ENCODE measurements around the gene ABLIM2.

The ABLIM2 gene

DNA sequence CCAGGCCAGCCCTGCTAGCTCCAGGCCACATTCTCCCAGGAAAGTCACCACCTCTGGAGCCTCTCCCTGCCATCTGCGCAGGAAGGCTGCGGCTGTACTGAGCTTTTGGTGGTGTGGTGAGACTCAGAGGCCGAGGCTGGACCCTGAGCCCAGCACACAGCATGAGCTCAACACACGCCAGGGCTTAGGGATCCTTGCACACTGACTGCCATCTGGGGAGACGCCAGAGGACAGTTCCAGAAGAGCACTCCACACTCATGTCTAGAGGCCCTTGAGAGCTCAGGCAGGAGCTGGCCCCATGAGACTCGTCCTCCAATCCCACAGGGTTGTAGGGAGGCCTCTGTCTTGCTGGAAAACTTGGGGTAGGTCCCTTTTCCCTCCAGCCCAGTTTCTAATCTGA lies 40.6 kb downstream of the ABLIM2 start:
- no peak for DNase-seq (ENCODE audit: low spot score)

DNA sequence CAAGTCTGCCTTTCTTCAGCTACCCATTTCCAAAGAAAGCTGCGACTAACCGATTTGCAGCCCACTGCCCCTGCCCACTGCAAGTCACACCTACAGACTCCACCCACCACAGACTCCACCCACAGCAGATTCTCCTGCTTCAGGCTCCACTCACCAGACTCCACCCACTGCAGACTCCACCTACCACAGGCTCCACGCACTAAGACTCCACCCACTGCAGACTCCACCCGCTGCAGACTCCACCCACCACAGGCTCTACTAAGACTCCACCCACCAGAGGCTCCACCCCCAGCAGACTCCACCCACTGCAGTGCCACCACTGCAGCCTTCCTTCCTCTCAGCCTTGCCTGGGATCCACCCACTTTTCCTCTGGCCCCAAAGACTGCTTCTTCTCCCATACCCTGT lies 41.3 kb downstream of the ABLIM2 start:
- DNase-seq (ENCODE audit: low spot score) = no peak

DNA sequence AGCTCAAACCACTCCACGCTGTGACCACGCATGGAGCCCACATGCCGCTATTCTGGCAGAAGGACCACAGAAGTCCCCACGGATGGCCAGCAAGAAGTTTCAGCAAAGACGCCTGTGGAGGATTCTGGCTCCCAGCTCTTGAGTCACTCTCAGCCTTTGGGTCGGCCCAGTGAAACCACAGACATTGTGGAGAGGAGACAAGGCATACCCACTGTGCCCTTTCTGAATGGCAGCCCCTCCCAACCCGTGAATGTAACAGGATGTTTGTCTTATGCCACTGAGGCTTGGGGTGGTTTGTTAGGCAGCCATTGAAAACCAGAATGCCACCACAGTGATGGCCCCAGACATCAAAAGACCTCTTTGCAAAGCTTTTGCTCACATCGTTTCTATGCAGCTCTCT lies 42.7 kb downstream of the ABLIM2 start:
- no peak for DNase-seq (ENCODE audit: low spot score)

DNA sequence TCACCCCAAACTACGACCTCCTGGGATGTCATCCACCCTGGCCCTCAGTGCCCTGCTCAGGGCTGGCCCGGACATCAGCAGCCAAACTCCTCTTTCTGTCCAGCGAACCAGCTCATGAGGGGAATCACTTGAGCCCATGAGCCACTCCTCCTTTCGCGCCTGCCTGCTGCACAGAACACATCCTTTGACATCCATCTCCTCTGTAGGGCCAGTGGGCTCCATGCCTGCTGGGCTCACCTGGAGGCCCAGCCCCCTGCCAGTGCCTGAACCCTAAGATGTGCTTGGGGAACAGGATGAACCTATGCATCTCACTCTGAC lies 43.5 kb downstream of the ABLIM2 start:
- DNase-seq (ENCODE audit: low spot score) = no peak

DNA sequence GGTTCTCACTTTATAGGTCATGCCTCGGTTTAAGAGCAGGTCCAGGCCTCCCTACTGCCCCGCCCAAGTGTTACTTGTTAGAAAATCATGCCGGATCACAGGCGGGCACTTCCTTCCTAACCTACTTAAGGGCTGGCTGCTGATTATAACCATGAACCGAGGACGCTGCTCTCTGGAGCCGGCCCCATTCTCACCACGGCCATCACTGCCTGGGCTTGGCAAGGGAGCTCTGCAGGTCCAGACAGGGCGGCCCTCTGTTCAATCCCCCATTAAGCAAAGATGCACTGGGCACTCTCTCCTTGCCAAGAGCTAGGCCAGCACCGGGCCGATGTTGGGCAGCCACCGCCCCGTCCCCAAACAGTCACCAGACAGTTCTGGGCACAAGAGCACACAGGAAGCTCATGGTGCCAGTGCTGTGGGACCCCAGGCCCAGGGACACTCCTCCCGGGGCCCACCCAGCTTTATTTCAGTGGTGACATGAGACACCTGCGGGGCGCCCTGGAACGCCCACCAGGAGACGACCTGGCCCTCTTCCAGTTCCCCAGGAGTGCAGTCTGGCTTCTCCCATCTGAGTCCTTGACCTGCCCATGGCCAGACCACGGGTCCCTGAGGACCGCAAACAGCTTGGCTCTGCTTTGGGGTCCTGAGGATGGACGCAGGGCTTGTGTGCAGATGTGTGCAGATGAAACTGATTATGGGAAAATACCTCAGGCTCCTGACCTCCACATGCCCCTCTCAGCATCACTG lies 44.0 kb downstream of the ABLIM2 start:
- DNase-seq (ENCODE audit: low spot score) = no peak

DNA sequence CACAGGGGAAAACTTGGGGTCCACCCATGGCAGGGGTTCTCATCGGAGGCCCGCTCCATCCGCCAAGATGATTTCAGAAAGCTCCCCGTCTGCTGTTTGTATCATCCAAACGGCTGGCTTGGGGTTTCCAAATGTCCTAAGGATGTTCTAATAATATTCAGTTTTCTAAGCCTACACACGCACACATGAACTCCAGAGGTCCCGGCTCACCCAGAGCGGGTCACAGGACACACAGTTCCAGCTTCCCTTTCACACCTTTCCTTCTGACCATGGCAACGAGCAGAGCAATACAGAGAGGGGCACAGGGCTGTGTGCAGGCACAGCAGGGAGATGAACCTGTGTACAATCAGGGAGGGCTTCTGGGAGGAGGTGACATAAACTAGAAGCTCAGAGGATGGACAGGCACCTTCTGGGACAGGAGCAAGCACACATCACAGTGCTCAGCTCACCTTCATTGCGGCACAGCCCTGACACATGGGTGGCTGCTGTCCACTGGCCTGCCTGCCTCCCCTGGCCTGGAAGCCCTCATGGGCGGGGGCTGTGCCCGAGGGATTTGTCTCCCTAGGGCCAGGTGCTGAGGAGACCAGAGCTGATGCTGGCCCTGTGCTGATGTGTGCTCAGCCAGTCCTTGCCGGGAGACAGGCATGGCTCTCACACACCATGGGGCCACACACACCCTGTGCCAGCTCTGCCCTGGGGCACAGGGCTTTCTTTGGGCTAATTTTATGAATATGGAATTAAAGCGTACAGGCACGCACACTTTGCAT lies 44.8 kb downstream of the ABLIM2 start:
- no peak for DNase-seq (ENCODE audit: low spot score)

DNA sequence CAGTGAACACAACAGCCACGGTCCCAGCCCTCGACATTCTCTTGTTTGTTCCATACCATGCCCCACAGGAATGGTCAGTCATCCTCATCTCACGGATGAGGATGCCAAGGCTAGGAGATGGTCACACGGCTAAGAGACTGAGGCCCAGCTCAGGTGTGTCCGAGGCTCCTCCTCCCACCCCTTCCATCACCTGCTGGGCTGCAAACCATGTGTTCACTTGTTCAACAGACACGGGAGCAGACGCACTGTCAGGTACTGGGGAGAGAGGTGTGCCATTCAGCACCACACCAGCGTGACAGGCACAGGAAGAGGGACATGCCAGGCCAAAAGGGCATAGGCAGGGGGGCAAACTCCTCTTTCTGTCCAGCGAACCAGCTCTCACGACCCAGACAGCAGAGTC lies 45.9 kb downstream of the ABLIM2 start:
- no peak for DNase-seq (ENCODE audit: low spot score)

DNA sequence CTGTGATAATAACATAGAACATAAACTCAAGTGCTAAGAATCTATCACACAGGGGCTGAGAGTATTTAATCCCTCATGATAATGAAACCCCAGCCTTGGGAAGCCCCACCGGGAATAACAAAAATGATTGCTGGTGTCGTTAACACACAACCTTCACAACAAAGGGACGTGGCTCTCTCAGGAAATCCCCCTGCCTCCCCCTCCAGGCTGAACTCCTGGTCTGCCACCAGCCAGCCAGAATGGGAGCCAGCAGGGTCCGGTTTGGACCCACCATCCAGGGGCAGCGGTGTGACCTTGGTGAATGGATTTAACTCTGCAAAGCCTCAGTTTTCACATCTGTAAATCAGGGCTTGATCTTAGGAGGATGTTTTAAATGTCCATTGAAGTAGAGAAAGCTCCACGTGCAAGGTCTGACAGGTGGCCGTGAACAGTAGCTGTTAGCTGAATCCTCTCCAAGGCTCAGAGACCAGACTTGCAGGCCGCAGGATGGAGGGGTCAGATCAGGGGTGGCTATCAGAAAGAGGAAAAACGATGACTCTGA lies 46.5 kb downstream of the ABLIM2 start:
- no peak for DNase-seq (ENCODE audit: low spot score)

DNA sequence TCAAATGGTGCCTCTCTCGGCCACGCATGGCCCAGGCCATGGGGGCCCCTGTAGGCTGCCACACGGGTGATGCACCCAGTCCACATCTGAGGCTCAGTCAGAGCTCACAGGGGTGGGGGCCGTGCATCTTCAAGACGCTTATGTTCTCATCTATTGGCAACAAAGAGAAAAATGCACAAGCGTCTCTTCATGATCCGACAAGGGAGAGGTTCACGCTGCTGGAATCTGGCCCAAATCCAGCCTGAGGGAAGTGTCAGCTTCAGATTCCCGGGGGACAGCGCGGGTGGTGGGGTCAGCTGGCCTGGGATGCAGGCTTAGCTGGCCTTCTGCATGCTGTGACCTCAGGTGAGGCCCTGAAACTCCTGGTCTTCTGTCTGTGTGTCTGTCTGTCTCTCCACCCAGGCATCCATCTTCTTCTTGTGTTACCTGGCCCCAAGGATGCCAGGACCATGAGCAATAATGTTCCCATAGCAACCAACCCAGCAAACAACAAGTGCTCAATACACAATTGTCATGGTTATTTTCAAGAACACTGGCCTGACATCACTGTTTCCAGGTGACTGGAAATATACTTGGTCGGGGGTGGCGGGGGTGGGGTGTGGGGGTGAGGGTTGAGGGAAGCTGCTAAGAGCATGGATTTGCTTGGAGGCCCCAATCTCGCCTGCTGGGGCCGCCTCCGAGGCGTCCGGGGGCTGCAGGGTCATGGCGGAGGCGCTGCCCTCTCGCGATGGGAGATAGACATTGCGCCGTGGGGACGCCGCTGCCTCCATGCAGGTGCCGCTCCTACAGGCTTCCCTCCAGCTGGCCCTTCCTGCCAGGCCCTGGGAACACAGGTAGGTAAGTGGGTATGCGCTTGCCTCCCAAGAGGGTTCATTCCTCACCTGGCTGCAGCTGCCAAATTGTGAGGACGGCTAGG lies 48.3 kb downstream of the ABLIM2 start:
- no peak for DNase-seq (ENCODE audit: low spot score)

DNA sequence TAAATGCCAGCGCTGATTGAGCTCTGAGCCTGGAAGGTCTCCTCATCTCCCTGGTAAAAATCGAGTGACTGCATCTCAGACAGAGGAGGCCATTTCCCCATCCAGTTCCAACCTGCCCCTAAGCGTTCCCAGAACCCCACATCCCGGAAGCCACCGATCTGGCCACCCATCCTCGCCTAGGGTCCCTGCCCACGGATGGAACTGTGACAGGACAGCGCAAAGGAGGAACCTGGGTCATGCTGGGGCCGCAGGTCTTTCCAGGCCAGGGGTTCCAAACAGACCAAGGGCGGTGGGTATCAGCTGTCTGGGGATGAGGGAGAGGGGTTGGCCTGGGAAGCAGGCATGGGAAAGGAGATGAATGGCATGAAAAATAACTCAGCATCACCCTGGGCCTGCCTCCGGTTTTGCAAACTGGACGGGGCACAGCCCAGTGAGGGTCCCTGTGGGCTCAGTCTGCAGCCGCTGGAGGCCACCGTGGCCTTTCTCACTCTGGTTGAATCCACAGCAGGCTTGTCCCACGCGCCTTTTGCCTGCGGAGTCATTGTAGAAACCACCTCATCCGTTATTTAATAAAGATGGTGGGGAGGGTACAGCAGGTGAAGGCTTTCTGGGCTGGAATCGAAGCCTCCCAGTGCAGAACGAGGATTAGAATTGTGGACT lies 49.1 kb downstream of the ABLIM2 start:
- DNase-seq (ENCODE audit: low spot score) = no peak

DNA sequence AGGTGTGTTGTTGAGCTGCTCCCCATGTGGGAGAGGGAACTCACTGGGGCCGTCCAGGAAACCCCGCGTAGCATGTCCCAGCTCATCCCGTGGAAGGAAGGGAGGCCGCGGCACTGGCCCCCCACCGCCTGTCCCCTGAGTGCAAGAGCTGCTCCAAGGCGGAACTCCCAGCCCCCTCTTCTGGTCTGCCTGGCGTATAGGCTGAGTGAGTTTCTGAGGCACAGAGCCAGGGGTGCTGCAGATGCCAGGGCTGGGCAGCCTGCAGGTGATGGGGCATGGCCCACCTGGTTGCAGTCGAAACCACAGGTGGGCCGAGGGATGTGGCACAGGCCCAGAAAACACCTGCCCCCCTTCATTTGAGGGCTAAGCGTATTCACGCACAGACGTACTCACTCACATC lies 49.6 kb downstream of the ABLIM2 start:
- DNase-seq (ENCODE audit: low spot score) = no peak

DNA sequence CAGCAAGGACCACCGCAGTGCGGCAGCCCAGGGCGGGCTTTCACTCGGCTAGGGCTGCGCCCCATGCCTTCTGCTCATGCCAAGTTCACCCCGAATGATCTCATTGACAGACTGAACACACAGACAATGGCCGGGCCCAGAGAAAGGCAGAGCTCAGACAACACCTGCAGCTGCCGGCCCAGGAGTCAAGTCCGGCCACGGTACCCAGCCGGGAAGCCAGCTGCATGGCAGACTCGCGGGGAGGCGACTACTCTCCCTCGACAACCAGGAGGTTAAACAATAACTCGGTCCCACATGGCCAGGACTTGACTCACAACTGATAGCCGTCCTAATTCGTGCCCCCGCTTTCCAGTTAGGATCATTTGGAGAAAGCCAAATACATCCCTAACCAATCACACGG lies 50.4 kb downstream of the ABLIM2 start:
- DNase-seq (ENCODE audit: low spot score) = no peak

DNA sequence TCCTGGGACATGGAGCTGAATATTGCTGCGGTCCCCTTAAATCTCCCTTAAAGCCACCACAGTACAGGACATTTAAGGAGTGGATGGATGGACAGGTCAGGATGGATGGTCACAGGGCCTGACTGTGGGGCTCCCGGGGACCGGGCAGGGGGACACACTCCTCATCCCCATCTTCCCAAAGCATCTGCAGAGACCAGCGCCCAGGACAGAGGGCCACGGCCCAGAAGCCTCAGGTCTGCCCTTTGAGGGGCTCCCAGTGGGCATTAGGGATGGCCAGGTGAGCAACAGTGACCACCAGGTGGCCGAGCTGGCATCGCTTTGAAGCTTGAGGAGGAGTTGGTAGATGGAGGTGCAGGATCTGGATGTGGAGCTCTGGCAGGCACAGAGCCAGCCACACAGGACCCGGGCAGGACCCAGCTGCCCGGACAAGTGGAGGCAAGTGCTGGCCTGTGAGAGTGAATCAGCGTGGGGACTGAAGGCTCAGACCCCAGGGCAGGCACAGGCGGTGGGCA lies 51.4 kb downstream of the ABLIM2 start:
- DNase-seq (ENCODE audit: low spot score) = no peak

DNA sequence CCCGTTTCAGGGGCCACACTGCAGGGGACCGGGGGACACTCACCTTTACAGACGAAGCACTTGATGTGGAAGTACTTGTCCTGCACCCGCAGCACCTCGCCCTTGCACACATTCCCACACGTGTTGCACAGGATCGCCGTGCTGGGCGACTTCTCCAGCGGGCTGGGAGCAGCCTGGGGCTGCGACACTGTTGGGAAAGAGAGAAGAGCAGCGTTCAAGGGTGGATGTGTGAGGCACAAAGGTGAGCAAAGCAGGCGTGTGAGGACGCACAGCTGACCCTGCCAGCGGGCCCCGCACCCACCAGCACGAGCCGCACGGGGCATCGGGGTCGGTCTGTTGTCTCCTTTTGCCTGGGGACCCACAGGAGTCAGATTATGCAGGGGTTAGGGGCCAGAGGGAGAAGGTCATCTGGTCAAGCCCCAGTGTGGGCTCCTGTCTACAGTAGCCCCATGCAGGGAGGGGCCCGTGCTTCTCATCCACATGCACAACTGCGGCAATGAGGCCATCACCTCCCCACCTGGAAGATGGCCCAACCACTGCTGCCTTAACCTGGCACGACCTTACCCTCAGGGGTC lies 52.1 kb downstream of the ABLIM2 start:
- no peak for DNase-seq (ENCODE audit: low spot score)

DNA sequence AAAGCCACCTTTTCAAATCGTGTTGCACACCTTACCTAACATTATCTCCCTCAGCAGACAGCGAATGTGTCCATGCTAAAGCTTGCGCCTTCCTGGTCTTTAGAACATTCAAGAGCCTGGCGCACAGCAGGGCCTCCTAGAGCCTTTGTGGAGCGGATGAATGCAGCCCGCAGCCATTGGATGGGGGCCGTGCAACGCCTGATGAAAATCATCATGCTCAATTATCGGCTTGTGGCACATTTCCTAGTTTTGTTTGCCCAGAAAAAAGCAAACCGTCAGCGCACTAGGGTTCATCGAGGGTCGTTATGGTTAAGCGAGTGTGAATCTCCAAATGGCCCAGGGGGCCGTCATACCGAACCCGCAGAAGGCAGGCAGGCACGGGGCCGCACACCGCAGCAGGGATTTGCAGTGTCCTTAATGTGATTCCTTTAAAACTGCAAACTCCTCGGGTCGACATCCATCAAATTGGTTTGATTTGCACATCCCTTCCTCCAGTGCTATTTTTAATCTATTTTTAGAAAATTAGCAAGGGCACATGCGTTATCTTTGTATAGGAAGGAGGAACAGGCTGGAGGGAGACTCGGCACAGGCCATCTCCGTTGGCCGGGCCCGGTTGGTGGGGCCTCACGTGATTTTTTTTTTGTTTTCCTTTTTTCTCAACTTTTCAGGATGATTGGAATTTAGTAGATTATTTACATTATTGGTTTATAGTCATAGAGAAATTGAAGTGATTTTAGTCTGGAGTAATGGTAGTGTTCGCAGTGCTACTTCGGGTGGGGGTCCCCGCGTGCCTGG lies 53.1 kb downstream of the ABLIM2 start:
- no peak for DNase-seq (ENCODE audit: low spot score)

DNA sequence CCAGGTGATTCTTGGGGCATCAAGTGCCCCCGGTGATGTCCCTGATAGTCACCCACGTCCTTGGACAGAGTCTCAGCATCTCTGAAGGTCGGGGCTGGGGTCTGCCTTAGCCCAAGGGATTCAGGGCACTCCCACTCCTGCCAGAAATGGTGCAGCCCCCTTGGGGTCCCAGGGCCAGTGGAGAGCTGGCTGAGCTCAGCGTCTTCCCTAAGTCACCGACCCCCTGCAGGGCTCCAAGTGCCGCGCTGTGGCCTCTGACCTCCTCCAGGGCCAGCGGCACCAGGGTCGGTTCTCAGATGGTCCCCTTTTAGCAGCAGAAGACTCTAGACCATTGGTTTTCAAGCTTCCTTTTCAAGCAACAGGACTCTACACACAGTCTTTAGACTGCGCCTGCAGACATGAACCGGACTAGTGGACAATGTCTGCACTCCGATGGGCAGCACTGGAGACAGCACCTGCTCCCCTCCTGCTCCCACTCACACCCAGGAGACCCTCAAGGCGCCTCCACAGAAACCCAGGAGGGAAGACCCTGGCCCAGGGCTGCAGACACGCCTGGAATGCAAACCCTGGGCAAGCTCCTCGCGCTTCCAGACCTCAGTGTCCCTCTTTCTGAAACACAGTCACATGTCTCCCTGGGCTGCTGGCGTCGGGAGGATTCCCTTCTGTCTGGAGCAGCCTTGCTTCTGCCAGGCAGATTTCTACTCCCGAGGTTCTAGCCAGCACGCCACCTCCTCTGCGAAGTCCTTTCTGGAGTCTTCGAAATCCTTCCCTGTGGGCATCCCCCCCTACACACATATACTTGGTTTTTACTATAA lies 53.9 kb downstream of the ABLIM2 start:
- no peak for DNase-seq (ENCODE audit: low spot score)

DNA sequence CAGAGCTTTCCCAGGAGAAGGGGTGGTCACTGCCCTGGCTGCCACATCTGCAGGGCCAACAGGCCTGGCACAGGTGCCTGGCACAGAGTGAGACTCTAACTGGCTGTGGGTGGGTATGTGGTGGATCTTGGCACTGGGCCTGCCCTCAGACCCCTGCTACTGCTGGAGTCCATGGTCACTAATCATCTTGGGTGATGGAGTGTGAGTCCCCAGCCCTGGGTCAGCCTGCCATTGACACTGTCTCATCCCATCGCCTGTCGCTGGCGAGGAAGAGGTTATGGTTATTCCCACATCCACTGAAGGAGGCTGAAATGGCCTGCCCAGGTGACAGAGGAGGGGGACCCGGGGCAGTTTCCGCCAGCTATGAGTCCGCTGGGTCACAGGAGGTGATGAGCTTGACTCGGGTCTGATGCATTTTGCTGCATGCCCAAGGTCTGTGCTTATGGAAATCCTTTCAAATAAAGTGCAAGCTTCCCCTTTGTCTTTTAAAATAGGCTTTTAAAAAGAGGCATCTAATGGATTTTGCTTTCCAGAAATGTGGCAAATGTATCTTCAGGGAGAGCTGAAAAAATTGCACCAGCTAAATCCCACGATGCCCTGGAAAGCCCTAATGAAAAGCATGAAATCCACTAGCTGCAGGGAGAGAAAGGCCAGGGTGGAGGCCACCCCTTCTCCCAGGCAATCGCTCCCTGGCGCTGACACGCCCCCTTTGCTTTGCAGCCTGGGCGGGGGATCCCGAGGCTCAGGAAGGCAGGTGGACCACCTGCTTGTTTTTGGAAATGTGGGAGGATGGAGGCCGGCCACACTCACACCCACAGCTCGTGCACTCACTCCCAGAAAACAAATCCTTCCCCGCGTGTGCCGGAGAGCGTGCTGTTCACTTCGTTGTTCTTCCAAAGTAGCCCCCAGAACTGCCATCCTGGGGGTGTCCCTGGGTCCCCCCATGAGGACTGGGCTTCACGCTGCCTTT lies 54.9 kb downstream of the ABLIM2 start:
- DNase-seq (ENCODE audit: low spot score) = no peak

DNA sequence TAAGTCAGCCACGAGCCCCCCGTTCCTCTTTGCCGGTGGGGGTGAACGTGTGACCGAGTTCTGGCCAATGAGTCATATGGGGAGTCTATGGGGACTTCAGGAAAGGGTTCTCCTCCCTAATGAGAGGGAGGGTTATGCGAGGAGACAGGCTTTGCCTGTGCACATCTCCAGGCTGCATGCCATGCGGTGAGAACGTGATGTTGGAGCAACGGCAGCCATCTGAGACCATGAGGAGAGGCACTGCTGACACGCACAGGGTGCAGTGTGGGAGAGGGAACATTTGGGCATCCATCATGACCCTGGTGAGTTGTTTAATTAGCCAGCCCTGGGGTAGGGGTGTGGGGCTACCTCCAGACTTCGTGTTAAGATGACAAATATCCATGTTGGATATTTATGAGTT lies 55.8 kb downstream of the ABLIM2 start:
- DNase-seq (ENCODE audit: low spot score) = no peak

DNA sequence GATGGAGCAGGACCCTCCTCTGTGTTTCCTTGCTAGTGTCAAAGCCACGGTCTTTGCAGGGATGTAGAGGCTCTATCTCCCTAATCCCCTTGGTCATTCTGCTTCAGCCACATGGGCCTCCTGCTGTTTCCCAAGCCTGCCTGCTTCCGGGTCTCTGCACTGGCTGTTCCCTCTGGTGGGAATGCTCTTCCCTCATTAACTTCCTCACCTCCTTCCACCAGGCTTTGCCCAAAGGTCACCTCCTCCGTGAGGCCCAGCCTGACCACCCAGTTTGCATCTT lies 56.6 kb downstream of the ABLIM2 start:
- no peak for DNase-seq (ENCODE audit: low spot score)

Measured in putamen (tissue), 1 donor.